ENCODE results near the gene WWOX. TPM values are rescaled to one million over a fixed set of nuclear protein-coding genes. Genes with fewer than 3 reads are reported as not detected.

The WWOX gene
- total and polyA plus RNA-seq, 2 of the 4 experiments (the other 2 are of a cell fraction): 2.7 to 5.4 TPM

DNA sequence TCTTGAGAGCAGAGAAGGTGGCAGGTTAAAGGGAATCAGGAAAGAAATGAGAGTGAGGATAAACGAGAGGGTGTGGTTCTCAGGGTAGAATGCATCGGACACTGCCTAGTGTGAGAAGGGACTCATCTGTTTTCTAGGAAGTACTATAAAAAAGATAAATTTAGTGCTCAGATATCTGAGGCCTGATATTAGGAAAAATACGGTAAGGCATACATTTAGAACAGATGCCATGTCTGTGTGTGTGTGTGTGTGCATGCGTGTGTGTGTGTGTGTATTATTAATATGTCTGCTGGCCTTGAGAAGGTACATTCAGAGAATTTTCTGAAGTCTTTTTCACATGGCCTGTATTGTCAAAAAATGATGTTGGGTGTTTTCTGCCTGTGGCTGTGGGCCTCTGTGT lies 1086.3 kb downstream of the WWOX start:
- POLR2A ChIA-PET (ENCODE audit: unreplicated experiment): no interaction called here
- BruUV-seq (replicated peaks): no TSS peak
- no peaks in the 10 kb centered on the region for H4K20me1 ChIP-seq (ENCODE audit: insufficient read depth, low read length)

More for the DNA sequence above, 1086.3 kb downstream of the WWOX start:
- in situ Hi-C loops (cut with MboI; ENCODE audit: low sequenced_read_pairs) (no loop called here), intact Hi-C loops (cut with micrococcal nuclease) (no loop called here), dilution Hi-C loops (cut with HindIII; ENCODE audit: low sequenced_read_pairs, unreplicated experiment) (no loop called here)
- Histone ChIP-seq H3K4ac (ENCODE audit: low read depth, low read length) (no peak overlapping the region), H3K56ac (ENCODE audit: extremely low read depth, insufficient read depth, low read length) (no peak overlapping the region), H4K91ac (ENCODE audit: insufficient read depth, low read depth, low read length) (no peak overlapping the region), H2BK120ac (ENCODE audit: low read depth, low read length) (no peak overlapping the region), H4K8ac (ENCODE audit: low read depth in 2 of 2, low read length in 2 of 2) (no peak overlapping the region), H2AFZ (replicated peaks; ENCODE audit: low read length, poor library complexity) (no peak overlapping the region), H3K23ac (ENCODE audit: low read depth, low read length) (no peak overlapping the region), H2AK9ac (replicated peaks; ENCODE audit: low read depth, low read length, poor library complexity) (no peak overlapping the region), H3K27ac (ENCODE audit: insufficient read depth, low read length) (no peak overlapping the region), H2AK5ac (ENCODE audit: low read depth, low read length) (no peak overlapping the region), H2BK5ac (ENCODE audit: low read depth, low read length, poor library complexity, severe bottlenecking) (no peak overlapping the region), H3K79me1 (ENCODE audit: low read depth in 1 of 2, low read length in 2 of 2) (no peaks in the 10 kb centered on the region), H3K4me3 (ENCODE audit: insufficient read depth, low read depth, low read length) (no peak overlapping the region), H3K18ac (ENCODE audit: low read depth, low read length) (no peak overlapping the region), H3K4me1 (ENCODE audit: control insufficient read depth, insufficient read depth, low read length) (no peaks in the 10 kb centered on the region), H3K9ac (ENCODE audit: low read depth, low read length) (no peak overlapping the region), H3K27me3 (ENCODE audit: control insufficient read depth, insufficient read depth, low read length) (no peaks in the 10 kb centered on the region), H3K14ac (replicated peaks; ENCODE audit: low read depth, low read length) (no peak overlapping the region), H3K9me3 (ENCODE audit: control insufficient read depth, insufficient read depth, low read length) (peaks cover 28% of the 10 kb centered on the region), H4K5ac (ENCODE audit: low read depth, low read length) (no peak overlapping the region), H3K9me1 (ENCODE audit: insufficient read depth, low read length) (no peaks in the 10 kb centered on the region), H3K36me3 (ENCODE audit: control insufficient read depth, insufficient read depth, low read length) (no peaks in the 10 kb centered on the region), H2BK20ac (ENCODE audit: low read depth, low read length) (no peak overlapping the region), H3K4me2 (ENCODE audit: low read depth, low read length) (no peak overlapping the region), H2BK15ac (ENCODE audit: low read depth, low read length) (no peak overlapping the region)
- no peak for TF ChIP-seq MXI1 (IDR thresholded peaks at IDR 0.05; ENCODE audit: borderline replicate concordance, low read depth, low read length)
- TF ChIP-seq, protein P1, sequence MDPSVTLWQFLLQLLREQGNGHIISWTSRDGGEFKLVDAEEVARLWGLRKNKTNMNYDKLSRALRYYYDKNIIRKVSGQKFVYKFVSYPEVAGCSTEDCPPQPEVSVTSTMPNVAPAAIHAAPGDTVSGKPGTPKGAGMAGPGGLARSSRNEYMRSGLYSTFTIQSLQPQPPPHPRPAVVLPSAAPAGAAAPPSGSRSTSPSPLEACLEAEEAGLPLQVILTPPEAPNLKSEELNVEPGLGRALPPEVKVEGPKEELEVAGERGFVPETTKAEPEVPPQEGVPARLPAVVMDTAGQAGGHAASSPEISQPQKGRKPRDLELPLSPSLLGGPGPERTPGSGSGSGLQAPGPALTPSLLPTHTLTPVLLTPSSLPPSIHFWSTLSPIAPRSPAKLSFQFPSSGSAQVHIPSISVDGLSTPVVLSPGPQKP (IDR thresholded peaks at IDR 0.05; ENCODE audit: borderline replicate concordance, low read depth, low read length): no peak
- TF ChIP-seq CEBPB (IDR thresholded peaks at IDR 0.05; ENCODE audit: low read depth, low read length): no peak
- TF ChIP-seq RAD21 (IDR thresholded peaks at IDR 0.05; ENCODE audit: low read length): no peak
- no peak for TF ChIP-seq FOS (IDR thresholded peaks at IDR 0.05; ENCODE audit: low read depth, low read length)
- TF ChIP-seq, protein P2, sequence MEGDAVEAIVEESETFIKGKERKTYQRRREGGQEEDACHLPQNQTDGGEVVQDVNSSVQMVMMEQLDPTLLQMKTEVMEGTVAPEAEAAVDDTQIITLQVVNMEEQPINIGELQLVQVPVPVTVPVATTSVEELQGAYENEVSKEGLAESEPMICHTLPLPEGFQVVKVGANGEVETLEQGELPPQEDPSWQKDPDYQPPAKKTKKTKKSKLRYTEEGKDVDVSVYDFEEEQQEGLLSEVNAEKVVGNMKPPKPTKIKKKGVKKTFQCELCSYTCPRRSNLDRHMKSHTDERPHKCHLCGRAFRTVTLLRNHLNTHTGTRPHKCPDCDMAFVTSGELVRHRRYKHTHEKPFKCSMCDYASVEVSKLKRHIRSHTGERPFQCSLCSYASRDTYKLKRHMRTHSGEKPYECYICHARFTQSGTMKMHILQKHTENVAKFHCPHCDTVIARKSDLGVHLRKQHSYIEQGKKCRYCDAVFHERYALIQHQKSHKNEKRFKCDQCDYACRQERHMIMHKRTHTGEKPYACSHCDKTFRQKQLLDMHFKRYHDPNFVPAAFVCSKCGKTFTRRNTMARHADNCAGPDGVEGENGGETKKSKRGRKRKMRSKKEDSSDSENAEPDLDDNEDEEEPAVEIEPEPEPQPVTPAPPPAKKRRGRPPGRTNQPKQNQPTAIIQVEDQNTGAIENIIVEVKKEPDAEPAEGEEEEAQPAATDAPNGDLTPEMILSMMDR (conservative IDR thresholded peaks at IDR 0.05; ENCODE audit: low read depth, low read length): no peak
- TF ChIP-seq, protein P3, sequence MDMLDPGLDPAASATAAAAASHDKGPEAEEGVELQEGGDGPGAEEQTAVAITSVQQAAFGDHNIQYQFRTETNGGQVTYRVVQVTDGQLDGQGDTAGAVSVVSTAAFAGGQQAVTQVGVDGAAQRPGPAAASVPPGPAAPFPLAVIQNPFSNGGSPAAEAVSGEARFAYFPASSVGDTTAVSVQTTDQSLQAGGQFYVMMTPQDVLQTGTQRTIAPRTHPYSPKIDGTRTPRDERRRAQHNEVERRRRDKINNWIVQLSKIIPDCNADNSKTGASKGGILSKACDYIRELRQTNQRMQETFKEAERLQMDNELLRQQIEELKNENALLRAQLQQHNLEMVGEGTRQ (IDR thresholded peaks at IDR 0.05; ENCODE audit: low read depth, low read length): no peak
- no peak for TF ChIP-seq SMC3 (IDR thresholded peaks at IDR 0.05; ENCODE audit: low read depth, low read length)
- TF ChIP-seq RCOR1 (IDR thresholded peaks at IDR 0.05; ENCODE audit: insufficient replicate concordance, low read length): no peak
- no peak for TF ChIP-seq BHLHE40 (IDR thresholded peaks at IDR 0.05; ENCODE audit: low read depth, low read length)
- TF ChIP-seq NFE2L2 (IDR thresholded peaks at IDR 0.05; ENCODE audit: low read depth, low read length): no peak
- DNase-seq (no peak), ATAC-seq (ENCODE audit: low read depth) (no peak)
- CTCF ChIA-PET: no interaction called here
- 27% methylated on average over 2 of the region's 4 CpGs; no CpG with 5 or more reads in 1 of the 2 experiments for WGBS, 2 experiments (ENCODE audit: extremely low coverage in 2 of 2, insufficient read length in 1 of 2)
